CD4-positive, alpha-beta memory T cell (primary cell): ENCODE results near the gene FANCC. TPM values are rescaled to one million over a fixed set of nuclear protein-coding genes. Genes with fewer than 3 reads are reported as not detected.

ENCODE experiments used
- CTCF ChIA-PET: fragments of 350-600 bp; sonication (Branson Sonifier 250); formaldehyde crosslinking; loops from one replicate; lab custom pipeline; 2021; ENCODE audit warnings: inconsistent platforms; ENCODE audit not compliant: partially characterized antibody; lab: Charles Lee
- POLR2A ChIA-PET: fragments of 350-600 bp; sonication (Branson Sonifier 250); formaldehyde crosslinking; loops from one replicate; lab custom pipeline; 2021; ENCODE audit not compliant: partially characterized antibody; lab: Charles Lee
- DNase-seq, 5 donors: peaks; one replicate each; pipeline versions ENCODE4 v3.0.0 to v3.0.0-alpha.2; 2020 to 2022; ENCODE audit warnings: mixed read lengths in 1 of 5
- H3K27ac ChIP-seq: one replicate; pipeline ENCODE4 v1.7.0; 2013; ENCODE audit warnings: low read depth, low read length
- H3K27me3 ChIP-seq: 2 replicates; pipeline ENCODE4 v1.7.0; 2013; ENCODE audit warnings: mild to moderate bottlenecking, low read length, moderate library complexity; ENCODE audit not compliant: insufficient read depth
- H3K36me3 ChIP-seq: 2 replicates; pipeline ENCODE4 v1.7.0; 2013; ENCODE audit warnings: mild to moderate bottlenecking, low read length, moderate library complexity; ENCODE audit not compliant: insufficient read depth
- H3K4me1 ChIP-seq: 2 replicates; pipeline ENCODE4 v1.7.0; 2013; ENCODE audit warnings: mild to moderate bottlenecking, low read length, moderate library complexity; ENCODE audit not compliant: insufficient read depth
- H3K4me3 ChIP-seq, 2 donors: one replicate each; pipeline ENCODE4 v1.7.0; 2013; ENCODE audit warnings: low read length in 2 of 2, mild to moderate bottlenecking in 1 of 2
- H3K9me3 ChIP-seq, 2 donors: one replicate each; pipeline ENCODE4 v1.7.0; 2013; ENCODE audit warnings: low read length in 2 of 2, control low read depth in 1 of 2; ENCODE audit not compliant: control insufficient read depth in 1 of 2
- H3K27ac Mint-ChIP-seq, 7 donors: one replicate each; pipeline ENCODE4 v1.8.0; 2020 to 2021; ENCODE audit warnings: mixed read lengths in 7 of 7, mild to moderate bottlenecking in 6 of 7, inconsistent platforms in 3 of 7, moderate library complexity in 3 of 7
- H3K27me3 Mint-ChIP-seq, 2 donors: one replicate each; pipeline ENCODE4 v1.8.0; 2020 to 2021; ENCODE audit warnings: mixed read lengths in 2 of 2
- H3K36me3 Mint-ChIP-seq, 2 donors: one replicate each; pipeline ENCODE4 v1.8.0; 2020 to 2021; ENCODE audit warnings: mixed read lengths in 2 of 2, inconsistent platforms in 1 of 2, mild to moderate bottlenecking in 1 of 2
- H3K4me1 Mint-ChIP-seq, 4 donors: one replicate each; pipeline ENCODE4 v1.8.0; 2020 to 2021; ENCODE audit warnings: mixed read lengths in 4 of 4, mild to moderate bottlenecking in 1 of 4
- H3K4me3 Mint-ChIP-seq, 8 donors: one replicate each; pipeline ENCODE4 v1.8.0; 2020 to 2021; ENCODE audit warnings: mixed read lengths in 8 of 8, mild to moderate bottlenecking in 7 of 8, moderate library complexity in 6 of 8, inconsistent platforms in 3 of 8
- H3K9me3 Mint-ChIP-seq, 8 donors: one replicate each; pipeline ENCODE4 v1.8.0; 2020 to 2021; ENCODE audit warnings: mixed read lengths in 8 of 8, mild to moderate bottlenecking in 5 of 8, inconsistent platforms in 3 of 8, moderate library complexity in 1 of 8
- intact Hi-C: fragments of 100-400 bp; cut with micrococcal nuclease; formaldehyde crosslinking; loops from one replicate; pipeline ENCODE4 v1.15.1; 2023
- polyA plus RNA-seq, 2 donors: library from polyadenylated mRNA; unstranded; fragments of 300-500 nt; fragmentation: Illumina TruSeq; gene quantifications; one replicate each; pipeline ENCODE4 v1.2.3, GENCODE V29; 2021
- total RNA-seq, 2 experiments: library from RNA; stranded (reverse); gene quantifications; one replicate each; pipeline ENCODE4 v1.2.3, GENCODE V29; 2021

The FANCC gene
- total and polyA plus RNA-seq, 4 experiments from 2014 or later = 0.77 to 4.9 (median 3.6) TPM

GRCh38 chr9:95250462-95251221 is 66.9 kb downstream of the FANCC start:
- Mint-ChIP-seq H3K36me3 (peaks cover 8 to 18% of the 10 kb centered on the region in 2 donors), H3K27me3 (no peaks in the 10 kb centered on the region), H3K4me1 (peaks cover 0 to under 1% (median 0%) of the 10 kb centered on the region in 4 donors), H3K27ac (no peak overlapping the region), H3K9me3 (peaks cover 0 to 3% (median 0%) of the 10 kb centered on the region in 8 donors), H3K4me3 (no peak overlapping the region)
- CTCF ChIA-PET = interaction anchor here (1.6 kb wide), 1 partner anchor 88 kb away, joined by 3 read pairs; no protein-coding TSS in a partner anchor
- Histone ChIP-seq H3K27me3 (no peaks in the 10 kb centered on the region), H3K4me1 (no peaks in the 10 kb centered on the region), H3K4me3 (no peak overlapping the region), H3K9me3 (no peaks in the 10 kb centered on the region), H3K36me3 (no peaks in the 10 kb centered on the region), H3K27ac (no peak overlapping the region)
- DNase-seq = no peak
- intact Hi-C loops = no loop called here
- POLR2A ChIA-PET = no interaction called here

GRCh38 chr9:95249986-95250385 is 67.5 kb downstream of the FANCC start:
- H3K4me1 ChIP-seq = no peaks in the 10 kb centered on the region
- H3K4me1 Mint-ChIP-seq = no peaks in the 10 kb centered on the region
- no peak overlapping the region for H3K4me3 ChIP-seq
- H3K9me3 ChIP-seq = no peaks in the 10 kb centered on the region
- no peaks in the 10 kb centered on the region for H3K36me3 ChIP-seq
- H3K4me3 Mint-ChIP-seq = no peak overlapping the region
- intact Hi-C loops = no loop called here
- H3K27me3 Mint-ChIP-seq = no peaks in the 10 kb centered on the region
- no peak overlapping the region for H3K27ac ChIP-seq
- H3K27ac Mint-ChIP-seq = no peak overlapping the region
- DNase-seq = no peak
- H3K9me3 Mint-ChIP-seq = peaks cover 0 to 3% (median 0%) of the 10 kb centered on the region in 8 donors
- ChIA-PET POLR2A (no interaction called here), CTCF (interaction anchor here (1.6 kb wide), 1 partner anchor 88 kb away, joined by 3 read pairs; no protein-coding TSS in a partner anchor)
- H3K27me3 ChIP-seq = no peaks in the 10 kb centered on the region
- H3K36me3 Mint-ChIP-seq = peaks cover 9 to 21% of the 10 kb centered on the region in 2 donors

- Histone ChIP-seq H3K4me3 (no peak overlapping the region), H3K27me3 (no peaks in the 10 kb centered on the region), H3K27ac (no peak overlapping the region), H3K9me3 (no peaks in the 10 kb centered on the region), H3K4me1 (no peaks in the 10 kb centered on the region), H3K36me3 (no peaks in the 10 kb centered on the region)
- ChIA-PET POLR2A (no interaction called here), CTCF (no interaction called here)
- intact Hi-C loops = no loop called here
- Mint-ChIP-seq H3K4me3 (no peak overlapping the region), H3K27ac (no peak overlapping the region), H3K9me3 (peaks cover 0 to 3% (median 0%) of the 10 kb centered on the region in 8 donors), H3K27me3 (no peaks in the 10 kb centered on the region), H3K4me1 (no peaks in the 10 kb centered on the region), H3K36me3 (peaks cover 9 to 25% of the 10 kb centered on the region in 2 donors)
- DNase-seq = no peak
Observed at GRCh38 chr9:95246547-95246946, 71.0 kb downstream of the FANCC start.

GRCh38 chr9:95242613-95243012 is 74.9 kb downstream of the FANCC start:
- H3K9me3 ChIP-seq = no peaks in the 10 kb centered on the region
- no peak overlapping the region for H3K4me3 Mint-ChIP-seq
- no peaks in the 10 kb centered on the region for H3K36me3 ChIP-seq
- H3K36me3 Mint-ChIP-seq = peaks cover 9 to 29% of the 10 kb centered on the region in 2 donors
- DNase-seq = no peak
- ChIA-PET POLR2A (no interaction called here), CTCF (no interaction called here)
- H3K27ac Mint-ChIP-seq = no peak overlapping the region
- peaks cover 0 to 3% (median 0%) of the 10 kb centered on the region in 8 donors for H3K9me3 Mint-ChIP-seq
- no peaks in the 10 kb centered on the region for H3K4me1 Mint-ChIP-seq
- no peaks in the 10 kb centered on the region for H3K27me3 ChIP-seq
- H3K27me3 Mint-ChIP-seq = no peaks in the 10 kb centered on the region
- H3K4me1 ChIP-seq = no peaks in the 10 kb centered on the region
- H3K27ac ChIP-seq = no peak overlapping the region
- intact Hi-C loops = no loop called here
- no peak overlapping the region for H3K4me3 ChIP-seq

- Histone ChIP-seq H3K4me3 (no peak overlapping the region), H3K9me3 (no peaks in the 10 kb centered on the region), H3K27me3 (no peaks in the 10 kb centered on the region), H3K4me1 (no peaks in the 10 kb centered on the region), H3K36me3 (no peaks in the 10 kb centered on the region), H3K27ac (no peak overlapping the region)
- Mint-ChIP-seq H3K27ac (no peak overlapping the region), H3K4me1 (no peaks in the 10 kb centered on the region), H3K27me3 (no peaks in the 10 kb centered on the region), H3K9me3 (no peaks in the 10 kb centered on the region), H3K36me3 (peaks cover 0 to 4% of the 10 kb centered on the region in 2 donors), H3K4me3 (no peak overlapping the region)
- ChIA-PET CTCF (interaction anchor here (0.9 kb wide), 1 partner anchor 59 kb away, joined by 3 read pairs; no protein-coding TSS in a partner anchor), POLR2A (no interaction called here)
- DNase-seq = no peak
- intact Hi-C loops = no loop called here
Observed at GRCh38 chr9:95239071-95239470, 78.4 kb downstream of the FANCC start.

- no peaks in the 10 kb centered on the region for H3K27me3 Mint-ChIP-seq
- no peaks in the 10 kb centered on the region for H3K4me1 Mint-ChIP-seq
- Histone ChIP-seq H3K9me3 (no peaks in the 10 kb centered on the region), H3K27ac (no peak overlapping the region), H3K36me3 (no peaks in the 10 kb centered on the region), H3K4me3 (no peak overlapping the region), H3K27me3 (no peaks in the 10 kb centered on the region), H3K4me1 (no peaks in the 10 kb centered on the region)
- H3K27ac Mint-ChIP-seq = no peak overlapping the region
- intact Hi-C loops = no loop called here
- no peaks in the 10 kb centered on the region for H3K9me3 Mint-ChIP-seq
- DNase-seq = no peak
- peaks cover 2 to 8% of the 10 kb centered on the region in 2 donors for H3K36me3 Mint-ChIP-seq
- ChIA-PET POLR2A (no interaction called here), CTCF (no interaction called here)
- no peak overlapping the region for H3K4me3 Mint-ChIP-seq
Observed at GRCh38 chr9:95237336-95237735, 80.2 kb downstream of the FANCC start.

GRCh38 chr9:95230046-95230445 is 87.5 kb downstream of the FANCC start:
- Mint-ChIP-seq H3K27ac (no peak overlapping the region), H3K36me3 (peaks cover 6 to 17% of the 10 kb centered on the region in 2 donors), H3K4me1 (peaks cover 0 to 2% (median 0%) of the 10 kb centered on the region in 4 donors), H3K4me3 (no peak overlapping the region), H3K27me3 (no peaks in the 10 kb centered on the region), H3K9me3 (peaks cover 0 to 2% (median 0%) of the 10 kb centered on the region in 8 donors)
- CTCF ChIA-PET = no interaction called here
- Histone ChIP-seq H3K27me3 (no peaks in the 10 kb centered on the region), H3K27ac (no peak overlapping the region), H3K9me3 (no peaks in the 10 kb centered on the region), H3K4me1 (no peaks in the 10 kb centered on the region), H3K4me3 (no peak overlapping the region), H3K36me3 (no peaks in the 10 kb centered on the region)
- POLR2A ChIA-PET = no interaction called here
- intact Hi-C loops = no loop called here
- DNase-seq = no peak
